GM21786 (cell line): ENCODE results near the gene TMEM126B.
"Not testable (repeated sequence)": the region's sequence is repeated elsewhere in the genome, so short reads cannot be mapped to it uniquely, and the experiment has no call there.

ENCODE experiments used
- ATAC-seq: cut with Tn5 transposase; IDR thresholded peaks from one replicate; pipeline ENCODE4 v1.9.1; 2021; ENCODE audit not compliant: unreplicated experiment

TMEM126B gene

GRCh38 chr11:85627998-85628770 lies at the start of gene TMEM126B:
Gene TMEM126B (plus strand): TSS chr11:85628593. CDS start chr11:85628608, 15 bp downstream.
- peak; percentile 99 for ATAC-seq

GRCh38 chr11:85582111-85582510 lies 46.3 kb upstream of the TMEM126B start:
- no peak for ATAC-seq

DNA sequence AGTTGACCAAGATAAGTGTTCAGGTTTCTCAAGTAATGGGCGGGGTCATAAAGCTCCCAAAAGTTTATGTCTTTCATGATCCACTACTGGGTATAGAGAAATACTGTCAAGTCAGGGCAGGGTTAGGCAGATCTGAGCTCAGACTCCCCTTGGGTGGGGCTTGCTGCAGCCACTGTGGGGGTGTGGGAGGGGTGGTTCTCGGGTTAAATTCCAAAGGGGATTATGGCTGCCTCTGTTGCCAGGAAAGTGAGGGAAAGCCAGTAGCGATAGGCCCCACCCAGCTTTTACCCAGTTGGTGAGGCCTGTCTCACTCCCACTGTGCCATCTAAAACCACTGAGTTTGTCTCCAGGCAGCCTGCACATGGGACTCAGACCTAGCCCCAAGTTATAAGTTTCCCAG lies 39.0 kb upstream of the TMEM126B start:
- ATAC-seq: no peak

DNA sequence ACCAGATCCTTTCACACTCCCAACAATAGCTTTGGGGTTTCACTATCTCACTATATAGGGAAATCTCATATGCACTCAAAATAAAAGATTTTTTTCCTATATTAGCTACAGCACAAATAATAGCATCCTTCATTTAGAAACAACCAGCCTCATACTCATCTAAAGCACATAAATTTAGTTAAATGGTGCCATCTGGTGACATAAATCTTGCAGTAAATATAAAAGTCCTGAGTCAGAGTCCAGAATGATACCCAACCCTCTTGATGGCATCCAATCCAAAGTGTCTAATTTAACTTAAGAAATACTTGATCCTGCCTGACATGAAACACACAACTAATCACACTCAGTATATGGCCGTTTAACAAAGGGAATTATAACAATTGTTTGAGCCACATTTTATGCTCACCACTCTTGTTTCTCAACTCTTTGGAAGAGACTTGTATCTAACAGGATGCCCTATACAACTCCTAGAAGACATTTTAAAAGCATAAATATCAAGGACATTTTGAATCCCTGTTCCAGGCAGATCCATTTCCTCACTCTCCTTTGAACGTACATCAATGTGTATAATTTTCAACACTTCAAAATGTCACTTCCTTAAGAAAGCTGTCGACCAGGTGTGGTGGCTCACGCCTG lies 37.4 kb upstream of the TMEM126B start:
- no peak for ATAC-seq

DNA sequence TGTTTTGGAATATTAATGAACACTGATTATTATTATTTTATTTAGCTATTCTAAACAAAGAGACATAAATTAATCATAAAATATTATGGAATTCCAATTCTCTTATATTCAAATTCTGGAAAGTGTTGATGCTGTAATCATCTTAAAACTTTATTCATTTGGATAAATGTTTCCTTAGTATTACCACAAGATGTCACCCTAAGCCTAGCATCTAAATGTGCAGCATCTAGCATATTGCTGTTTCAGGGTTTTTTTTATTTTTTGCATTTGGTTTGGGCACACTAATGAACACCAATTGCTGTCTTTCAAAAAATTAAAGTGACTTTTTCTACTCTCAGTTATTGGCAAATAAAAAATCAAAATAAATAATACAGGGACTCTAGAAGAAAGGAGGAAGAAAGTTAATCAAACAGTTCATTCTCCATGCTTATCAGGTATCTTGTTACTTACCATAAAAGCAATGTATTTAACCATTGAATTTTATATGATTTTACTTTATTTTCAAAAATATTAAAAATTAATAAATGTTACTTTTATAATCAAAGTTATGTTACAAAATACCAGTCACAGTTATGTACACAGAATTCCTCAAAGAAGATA lies 33.0 kb upstream of the TMEM126B start:
- peak; percentile 54 for ATAC-seq

GRCh38 chr11:85596886-85597285 lies 31.5 kb upstream of the TMEM126B start:
- ATAC-seq: no peak

- ATAC-seq: no peak
Measured at GRCh38 chr11:85599083-85599482, 29.3 kb upstream of the TMEM126B start.

DNA sequence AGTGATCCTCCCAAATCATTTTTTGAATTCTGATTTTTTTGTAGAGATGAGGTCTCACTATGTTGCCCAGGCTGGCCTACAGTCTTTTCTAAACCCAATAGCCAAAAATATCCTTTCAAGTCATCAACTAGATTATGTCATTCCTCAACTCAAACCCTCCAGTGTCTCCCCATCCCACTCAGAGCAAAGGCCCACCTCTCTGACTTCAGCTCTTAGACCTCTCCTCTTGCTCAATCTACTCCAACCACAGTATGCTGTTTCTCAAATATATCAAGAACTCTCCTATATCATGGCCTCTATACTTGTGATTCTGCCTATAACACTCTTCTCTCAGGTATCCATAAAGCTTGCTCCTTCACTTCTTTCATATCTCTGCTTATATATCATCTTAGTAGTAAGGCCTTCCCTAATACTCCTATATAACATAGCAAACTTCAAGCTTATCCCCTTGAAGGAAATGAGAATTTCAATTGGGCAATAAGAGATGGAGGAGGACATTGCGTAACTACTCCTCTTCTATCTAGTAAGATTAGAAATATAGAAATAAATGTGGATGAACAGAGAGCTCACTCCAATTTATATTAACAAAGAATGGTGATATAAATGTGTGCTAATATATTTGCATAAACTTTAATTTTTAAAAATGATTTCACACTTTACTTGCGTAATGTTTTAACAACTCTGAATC lies 25.7 kb upstream of the TMEM126B start:
- no peak for ATAC-seq

DNA sequence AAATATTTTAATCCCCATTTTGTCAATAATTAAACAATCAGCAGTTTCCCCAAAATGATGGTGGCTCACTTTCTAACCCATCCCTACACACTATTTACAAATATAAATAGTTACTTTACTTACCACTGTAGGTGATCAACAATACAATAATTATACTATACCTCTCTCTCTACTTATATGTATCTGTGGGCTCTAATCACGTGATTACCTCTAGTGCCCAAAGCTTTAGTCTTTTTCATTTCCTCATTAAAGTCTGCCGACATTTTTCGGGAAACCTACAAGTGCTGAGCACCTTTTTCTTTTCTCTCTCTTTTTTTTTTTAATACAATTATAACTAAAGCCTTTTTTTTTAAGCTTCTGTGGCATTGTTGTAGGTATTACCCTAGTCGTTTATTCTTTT lies 25.2 kb upstream of the TMEM126B start:
- no peak for ATAC-seq

DNA sequence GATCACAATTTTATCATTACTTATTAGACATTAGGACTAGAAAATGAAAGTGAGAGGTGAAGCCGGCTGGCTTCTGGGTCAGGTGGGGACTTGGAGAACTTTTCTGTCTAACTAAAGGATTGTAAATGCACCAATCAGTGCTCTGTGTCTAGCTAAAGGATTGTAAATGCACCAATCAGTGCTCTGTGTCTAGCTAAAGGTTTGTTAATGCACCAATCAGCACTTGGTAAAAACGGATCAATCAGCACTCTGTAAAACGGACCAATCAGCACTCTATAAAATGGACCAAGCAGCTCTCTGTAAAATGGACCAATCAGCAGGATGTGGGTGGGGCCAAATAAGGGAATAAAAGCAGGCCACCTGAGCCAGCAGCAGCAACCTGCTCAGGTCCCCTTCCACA lies 22.2 kb upstream of the TMEM126B start:
- not testable (repeated sequence) for ATAC-seq

- not testable (repeated sequence) for ATAC-seq
Measured at GRCh38 chr11:85608621-85609020, 19.8 kb upstream of the TMEM126B start.

GRCh38 chr11:85609286-85609685 lies 19.1 kb upstream of the TMEM126B start:
- ATAC-seq: not testable (repeated sequence)

DNA sequence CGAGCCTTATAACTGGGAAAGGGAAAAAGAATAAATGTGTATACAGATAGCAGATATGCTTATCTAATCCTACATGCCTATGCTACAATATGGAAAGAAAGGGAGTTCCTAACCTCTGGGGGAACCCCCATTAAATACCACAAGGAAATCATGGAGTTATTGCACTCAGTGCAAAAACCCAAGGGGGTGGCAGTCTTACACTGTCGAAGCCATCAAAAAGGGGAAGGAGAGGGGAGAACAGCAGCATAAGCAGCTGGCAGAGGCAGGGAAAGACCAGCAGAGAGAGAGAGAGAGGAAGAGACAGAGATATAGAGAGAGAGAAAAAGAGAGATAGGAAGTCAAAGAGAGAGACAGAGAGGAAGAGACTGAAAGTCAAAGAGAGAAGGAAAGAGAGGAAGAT lies 16.8 kb upstream of the TMEM126B start:
- ATAC-seq: not testable (repeated sequence)

- no peak for ATAC-seq
Measured at GRCh38 chr11:85619499-85619898, 8.9 kb upstream of the TMEM126B start.

DNA sequence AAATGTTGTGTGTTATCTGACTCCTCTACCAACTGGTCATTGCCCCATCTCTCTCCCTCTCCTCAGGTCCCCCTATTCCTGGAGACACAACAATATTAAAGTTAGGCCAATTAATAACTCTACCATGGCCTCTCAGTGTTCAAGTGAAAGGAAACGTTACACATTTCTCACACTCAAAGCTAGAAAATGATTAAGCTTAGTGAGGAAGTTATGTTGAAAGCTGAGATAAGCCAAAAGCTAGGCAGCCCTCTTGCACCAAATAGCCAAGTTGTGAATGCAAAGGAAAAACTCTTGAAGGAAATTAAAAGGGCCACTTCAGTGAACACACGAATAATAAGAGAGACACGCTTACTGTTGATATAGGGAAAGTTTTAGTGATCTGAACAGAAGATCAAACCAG lies 8.1 kb upstream of the TMEM126B start:
- ATAC-seq: no peak

GRCh38 chr11:85626496-85626895 lies 1.9 kb upstream of the TMEM126B start:
- no peak for ATAC-seq

- ATAC-seq: no peak
Measured at GRCh38 chr11:85627332-85627997, 928 bp upstream of the TMEM126B start, which contains the start of gene DLG2. Gene DLG2 (minus strand): TSS chr11:85627344.

DNA sequence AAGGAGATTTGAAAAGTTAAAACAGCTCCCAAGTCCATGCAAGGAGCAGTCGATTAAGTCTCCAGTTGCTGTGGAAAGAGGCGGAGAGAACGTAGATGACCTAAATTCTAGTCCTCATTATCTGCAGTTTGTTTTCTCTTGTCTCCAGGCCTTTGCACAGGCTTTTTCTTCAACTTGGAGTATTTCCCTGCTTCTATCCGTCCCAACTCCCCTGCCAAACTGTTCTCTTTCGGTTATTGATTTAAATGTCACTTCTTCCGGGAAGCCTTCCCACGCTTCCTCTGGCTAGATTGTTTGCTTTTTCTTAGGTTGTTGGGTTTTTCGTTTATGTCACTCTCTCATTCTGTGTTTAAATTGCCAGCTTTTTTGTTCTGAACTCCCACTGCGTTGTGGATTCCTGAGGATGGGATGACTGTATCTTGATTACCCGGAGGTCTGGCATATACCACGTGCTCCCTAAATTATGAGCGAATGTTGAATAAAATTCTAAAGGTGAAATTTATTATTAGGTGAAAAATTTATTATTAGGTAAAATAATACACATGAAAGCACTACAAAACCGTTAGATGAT lies 463 bp downstream of the TMEM126B start:
- ATAC-seq: no peak

DNA sequence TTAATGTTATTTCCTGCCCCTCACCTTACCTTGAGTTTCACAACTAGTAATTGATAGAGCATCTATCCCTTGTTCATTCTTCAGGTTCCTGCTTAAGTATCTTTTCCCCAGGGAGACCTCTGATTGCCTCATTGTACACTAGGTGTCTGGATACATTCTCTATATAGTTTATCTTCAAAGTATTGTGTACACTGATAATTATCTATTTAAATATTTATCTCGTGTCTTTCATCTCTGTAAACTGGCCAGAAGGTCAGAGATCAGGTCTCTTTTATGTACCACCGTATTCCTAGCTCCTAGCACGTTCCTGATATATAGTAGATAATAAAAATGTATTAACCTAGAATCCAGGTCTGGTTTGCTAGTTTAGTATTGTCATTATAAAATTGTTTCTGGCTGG lies 6.4 kb downstream of the TMEM126B start:
- no peak for ATAC-seq

DNA sequence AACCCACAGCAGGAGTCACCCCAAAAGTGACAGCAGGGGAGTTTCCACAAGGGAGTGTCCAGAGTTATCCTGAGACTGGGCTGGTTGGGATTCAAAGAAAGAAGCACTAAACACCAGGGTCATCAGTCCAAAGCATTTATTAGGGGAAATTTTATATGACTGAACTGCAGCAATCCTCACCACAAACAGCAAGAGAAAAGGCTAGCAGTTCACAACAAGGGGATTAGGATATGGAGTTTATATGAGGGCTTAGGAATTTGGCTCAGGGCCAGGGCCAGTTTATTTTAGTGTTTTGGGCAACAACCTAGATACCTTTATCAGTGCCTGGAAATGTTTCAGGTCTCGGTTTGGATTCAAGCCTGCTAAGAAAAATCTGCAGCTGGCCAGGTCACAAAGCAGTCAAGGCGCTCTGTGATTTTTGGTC lies 14.8 kb downstream of the TMEM126B start:
- no peak for ATAC-seq

DNA sequence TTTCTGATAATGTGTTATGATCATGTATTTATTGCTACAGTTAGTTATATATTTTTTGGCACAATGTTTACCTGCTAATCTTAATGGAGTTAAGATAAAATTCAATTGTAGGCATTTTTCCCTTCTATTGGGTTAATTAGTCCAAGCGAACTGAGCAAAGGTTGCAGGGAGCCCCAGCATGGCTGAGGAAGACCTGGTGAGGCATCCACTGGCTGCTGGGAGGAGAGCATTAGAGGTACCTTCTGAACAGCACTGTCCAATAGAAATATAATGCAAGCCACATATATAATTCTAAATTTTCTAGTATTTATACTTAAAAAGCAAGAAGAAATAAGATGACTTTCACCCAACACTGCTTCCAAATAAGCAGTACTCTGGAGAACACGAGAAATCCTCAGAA lies 18.7 kb downstream of the TMEM126B start:
- no peak for ATAC-seq
